IPS-NIHi7 (cell line): Measurements from ENCODE around the gene C19orf33.

ENCODE experiments used
- DNase-seq: peaks from one replicate; pipeline ENCODE4 v3.0.0; 2012; ENCODE audit warnings: mixed read lengths; ENCODE audit errors: extremely low spot score

The C19orf33 gene

DNA sequence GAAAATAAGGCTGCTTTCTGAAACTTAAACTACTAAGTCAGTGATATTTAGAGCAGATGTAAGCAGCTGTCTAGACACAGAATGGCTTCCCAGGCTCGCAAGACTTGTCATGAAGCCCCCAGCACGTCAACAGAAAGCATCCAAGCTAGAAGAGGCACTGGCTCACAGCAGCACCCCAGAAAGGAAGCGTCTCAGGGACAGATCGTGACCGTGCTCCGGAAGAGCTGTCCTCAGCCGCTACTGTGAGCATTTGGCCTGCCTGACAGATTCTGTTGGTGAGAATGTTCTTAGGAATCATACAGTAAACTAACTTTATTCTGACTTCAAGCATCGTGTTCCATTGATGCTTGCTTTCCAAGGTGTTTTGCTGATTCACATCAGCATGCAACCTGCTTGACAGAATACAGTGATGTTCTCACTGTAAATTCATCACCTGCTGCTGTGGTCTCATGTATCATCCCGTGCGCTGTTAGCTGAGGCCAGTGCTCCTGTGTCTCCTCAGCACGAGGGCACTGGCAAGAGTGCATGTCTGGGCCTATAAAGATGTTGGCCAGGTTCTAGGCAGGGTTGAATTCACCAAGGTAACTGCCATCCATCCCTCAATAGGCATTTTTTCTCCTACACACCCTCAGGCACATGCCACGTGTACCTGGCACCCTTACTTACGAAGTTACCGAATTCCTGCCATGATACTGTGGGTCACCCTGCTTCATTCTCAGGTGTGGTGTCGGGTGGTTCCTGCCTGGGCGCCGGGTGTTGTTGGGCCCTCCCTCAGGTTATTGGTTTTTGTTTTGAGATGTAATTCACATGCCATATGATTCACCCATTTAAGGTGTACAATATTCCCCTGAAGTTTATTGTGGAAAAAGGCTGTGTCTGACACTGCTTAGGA lies 23.8 kb upstream of the C19orf33 start:
- no peak for DNase-seq

DNA sequence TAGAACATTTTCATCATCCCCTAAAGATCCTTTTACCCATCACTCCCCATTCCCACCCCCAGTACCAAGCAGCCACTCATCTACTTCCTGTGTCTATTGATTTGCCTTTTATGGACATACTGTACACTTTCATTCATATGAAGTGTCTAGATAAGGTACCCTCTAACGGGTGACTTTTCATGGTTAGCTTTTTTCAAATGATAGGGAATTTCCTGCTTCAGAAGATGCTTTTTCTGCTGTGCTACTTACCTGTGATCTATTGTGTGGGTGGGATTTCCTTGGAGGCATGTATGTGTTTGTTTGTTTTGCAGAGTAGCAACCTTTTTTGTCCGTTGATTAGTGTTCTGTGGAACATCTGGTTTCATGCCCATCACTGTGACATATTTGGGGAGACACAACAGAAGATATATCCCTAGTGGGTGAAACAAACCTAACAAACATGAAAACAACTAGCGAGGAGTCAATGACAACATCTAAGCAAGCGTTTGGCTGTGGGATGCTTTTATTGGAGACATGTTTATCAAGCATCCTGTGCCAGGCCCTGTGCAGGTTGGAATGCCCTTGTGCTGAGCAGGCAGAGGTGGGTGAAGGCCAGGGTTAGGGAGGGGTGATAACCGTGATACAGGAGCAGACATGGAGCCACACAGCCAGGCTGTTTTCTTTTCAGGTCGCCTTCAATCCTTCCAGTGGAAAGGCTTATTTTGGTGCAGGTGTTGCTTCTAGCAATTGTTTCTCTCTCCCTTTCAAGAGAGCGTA lies 22.1 kb upstream of the C19orf33 start:
- DNase-seq = no peak

DNA sequence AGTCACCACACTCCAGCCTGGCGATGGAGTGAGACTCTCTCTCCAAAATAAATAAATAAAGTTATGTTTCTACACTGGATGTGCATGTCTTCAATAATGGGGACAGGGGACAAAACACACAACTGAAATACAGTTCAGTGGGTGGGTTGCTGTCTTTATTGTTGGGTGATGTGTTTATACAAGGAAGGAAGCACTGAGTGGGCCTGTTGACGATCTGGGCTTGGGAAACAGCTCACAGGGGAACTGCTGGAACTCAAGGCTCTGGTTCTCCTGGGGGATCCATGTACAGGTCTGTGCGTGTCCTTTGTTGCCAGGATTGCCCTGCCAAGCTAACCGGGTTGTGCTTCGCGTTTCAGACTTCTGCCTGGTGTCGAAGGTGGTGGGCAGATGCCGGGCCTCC lies 20.8 kb upstream of the C19orf33 start:
- no peak for DNase-seq

DNA sequence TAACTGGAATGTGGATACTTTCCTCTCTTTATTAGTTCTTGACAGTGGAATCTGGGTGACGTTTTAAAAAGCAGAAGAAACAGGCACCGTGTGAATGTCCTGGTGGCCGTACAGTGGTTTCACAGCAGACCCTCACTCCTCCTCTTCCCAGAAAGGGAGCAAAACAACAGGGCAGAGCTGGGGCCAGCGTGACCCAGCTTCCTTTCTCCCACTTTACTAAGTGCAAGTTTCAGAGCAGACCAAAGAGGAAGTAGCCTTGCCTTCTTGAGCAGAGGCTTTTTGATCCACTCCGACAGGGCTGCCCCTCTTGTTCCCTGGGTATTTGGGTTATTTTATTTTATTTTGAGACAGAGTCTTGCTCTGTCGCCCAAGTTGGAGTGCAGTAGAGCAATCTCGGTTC lies 19.6 kb upstream of the C19orf33 start:
- DNase-seq = no peak

DNA sequence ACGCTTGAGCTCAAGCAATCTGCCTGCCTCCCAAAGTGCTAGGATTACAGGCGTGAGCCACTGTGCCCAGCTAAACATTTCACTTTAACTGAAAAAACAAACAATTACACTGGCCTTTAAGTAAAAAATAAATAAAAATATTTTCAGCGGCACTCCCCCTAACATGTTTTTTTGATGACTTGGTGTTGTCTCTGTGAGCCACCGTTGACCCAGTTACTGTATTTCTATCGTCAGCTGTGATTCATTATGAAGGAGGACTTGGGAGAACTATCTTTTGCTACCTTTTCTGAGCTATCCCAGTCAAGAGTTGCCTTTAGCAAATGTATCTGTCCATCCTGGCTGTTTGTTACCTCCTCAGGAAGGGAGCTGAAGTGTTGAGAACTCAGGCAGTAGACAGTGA lies 18.5 kb upstream of the C19orf33 start:
- no peak for DNase-seq

DNA sequence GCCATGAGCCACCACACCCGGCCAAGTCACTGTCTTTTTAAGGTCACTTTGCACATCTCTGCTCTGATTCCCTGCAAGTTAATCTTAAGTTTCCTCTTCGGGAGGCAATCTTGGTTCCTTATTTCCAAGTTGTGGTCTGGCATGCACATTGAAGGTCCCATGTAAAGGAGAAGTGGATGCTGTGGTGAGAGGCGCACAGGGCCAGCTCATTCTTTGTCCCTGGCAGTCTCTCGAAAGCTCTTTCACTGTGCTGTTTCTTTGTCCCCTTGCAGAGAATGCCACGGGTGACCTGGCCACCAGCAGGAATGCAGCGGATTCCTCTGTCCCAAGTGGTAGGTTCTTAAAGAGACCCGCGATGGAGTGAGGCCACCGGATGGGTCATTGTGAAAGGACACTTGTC lies 16.4 kb upstream of the C19orf33 start:
- DNase-seq = no peak

DNA sequence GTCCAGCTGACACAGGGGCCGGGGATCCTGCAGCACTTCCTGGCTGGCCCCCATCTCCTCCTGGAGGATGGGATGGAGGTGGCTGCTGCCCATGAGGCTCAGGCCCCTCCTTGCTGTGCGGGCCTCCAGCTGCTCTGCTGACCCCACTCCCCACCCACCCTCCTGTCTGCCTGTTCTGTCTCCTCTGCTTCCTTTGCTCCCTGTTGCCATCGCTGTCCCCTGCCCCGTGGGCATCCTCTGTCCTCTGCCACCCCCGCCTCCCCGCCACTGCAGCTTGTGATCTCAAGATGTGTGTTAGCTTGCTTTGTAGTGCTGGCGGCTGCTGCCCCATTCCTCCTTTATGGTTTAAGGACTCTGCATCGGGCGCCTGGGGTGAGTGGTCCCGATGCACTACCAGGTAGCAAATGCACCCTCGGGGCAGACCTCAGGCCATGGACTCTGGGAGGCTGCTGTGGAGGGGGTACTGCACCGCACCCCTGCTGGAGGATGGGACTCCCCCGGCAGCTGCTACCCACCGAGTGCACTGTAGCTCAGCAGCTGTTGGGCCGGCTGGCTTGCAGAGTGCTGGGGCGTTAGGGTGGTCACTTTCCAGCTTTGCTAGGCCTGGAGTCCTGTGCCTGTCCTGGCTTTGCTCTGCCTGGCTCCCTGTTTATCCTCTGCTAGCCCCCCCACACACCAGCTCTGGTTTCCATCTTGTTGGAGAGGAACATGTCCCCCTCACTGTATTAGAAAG lies 15.8 kb upstream of the C19orf33 start:
- DNase-seq = no peak

DNA sequence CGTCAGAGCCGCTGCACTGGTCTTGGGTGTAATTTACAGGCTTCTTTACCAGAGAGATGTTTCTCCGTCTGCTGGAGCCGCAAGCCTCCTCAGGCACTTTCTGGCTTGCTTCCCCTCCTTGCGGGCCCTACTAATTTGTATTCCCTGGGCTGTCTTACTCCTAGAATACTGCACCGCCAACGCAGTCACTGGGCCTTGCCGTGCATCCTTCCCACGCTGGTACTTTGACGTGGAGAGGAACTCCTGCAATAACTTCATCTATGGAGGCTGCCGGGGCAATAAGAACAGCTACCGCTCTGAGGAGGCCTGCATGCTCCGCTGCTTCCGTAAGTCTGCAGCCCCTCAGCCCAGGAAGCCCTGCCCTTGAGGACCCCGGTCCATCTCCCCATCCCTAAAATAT lies 14.1 kb upstream of the C19orf33 start:
- DNase-seq = no peak

DNA sequence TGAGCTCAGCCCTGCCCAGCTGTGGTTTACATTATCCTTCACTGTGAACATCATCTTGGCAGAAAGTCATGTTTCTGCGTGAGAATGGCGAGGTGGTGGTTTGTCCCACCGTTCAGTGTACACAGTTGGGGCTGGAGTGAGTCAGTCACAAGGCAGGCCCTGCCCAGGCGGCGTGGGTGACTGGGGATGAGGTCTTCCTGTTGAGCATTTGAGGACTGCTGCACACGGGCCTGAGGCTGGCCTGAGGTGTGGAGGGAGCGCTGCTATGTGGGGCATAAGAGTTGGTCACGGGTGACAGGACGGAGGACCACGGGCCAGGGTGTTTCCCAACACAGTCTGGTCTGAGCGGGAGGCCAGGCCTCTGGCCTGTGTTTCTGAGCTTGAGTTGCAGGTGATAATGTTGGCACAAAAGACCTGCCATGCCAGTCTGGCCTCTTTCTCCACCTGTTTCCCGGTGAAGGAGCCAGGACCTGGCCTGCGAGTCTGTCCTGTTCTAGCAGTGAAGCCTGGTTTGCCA lies 13.4 kb upstream of the C19orf33 start:
- no peak for DNase-seq

DNA sequence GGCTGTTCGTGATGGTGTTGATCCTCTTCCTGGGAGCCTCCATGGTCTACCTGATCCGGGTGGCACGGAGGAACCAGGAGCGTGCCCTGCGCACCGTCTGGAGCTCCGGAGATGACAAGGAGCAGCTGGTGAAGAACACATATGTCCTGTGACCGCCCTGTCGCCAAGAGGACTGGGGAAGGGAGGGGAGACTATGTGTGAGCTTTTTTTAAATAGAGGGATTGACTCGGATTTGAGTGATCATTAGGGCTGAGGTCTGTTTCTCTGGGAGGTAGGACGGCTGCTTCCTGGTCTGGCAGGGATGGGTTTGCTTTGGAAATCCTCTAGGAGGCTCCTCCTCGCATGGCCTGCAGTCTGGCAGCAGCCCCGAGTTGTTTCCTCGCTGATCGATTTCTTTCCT lies 12.2 kb upstream of the C19orf33 start:
- DNase-seq = no peak

DNA sequence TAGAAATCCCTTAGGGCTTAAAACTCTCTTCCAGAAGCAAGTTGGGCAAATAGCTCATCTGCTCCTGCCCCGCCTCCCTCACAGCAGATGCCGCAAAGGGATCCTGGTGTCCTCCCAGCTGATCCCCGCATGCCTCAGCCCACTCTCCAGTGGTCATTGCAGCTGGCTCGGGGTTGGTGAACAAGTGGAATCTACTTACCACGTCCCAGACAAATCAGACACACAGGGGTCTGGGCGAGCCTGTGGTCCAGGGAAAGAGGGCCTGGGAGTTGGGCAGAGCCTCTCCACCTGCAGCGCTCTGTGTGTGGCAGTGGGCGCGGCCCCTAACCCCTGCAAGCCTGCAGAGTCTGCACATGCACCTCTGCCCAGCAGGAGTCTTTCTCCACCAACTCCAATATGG lies 10.8 kb upstream of the C19orf33 start:
- DNase-seq = no peak

DNA sequence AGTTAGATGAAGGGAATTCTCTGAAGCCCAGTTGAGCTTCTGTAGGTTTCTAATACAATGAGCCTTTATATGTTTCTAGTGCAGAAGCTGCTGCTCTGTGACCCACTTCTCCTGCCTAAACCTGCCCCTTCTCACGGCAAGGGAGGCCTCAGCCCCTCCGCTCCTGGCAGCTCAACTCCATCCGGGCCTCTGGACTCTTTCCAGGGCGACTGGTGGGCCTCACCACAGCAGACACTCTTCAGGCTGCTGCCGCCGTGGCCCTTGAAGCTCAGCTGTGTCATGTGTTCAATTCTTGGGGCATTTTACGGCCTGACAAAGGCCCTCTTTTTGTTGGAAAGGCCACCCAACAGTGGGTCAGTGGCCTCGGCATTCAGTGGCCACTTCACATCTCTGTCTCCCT lies 10.0 kb upstream of the C19orf33 start:
- DNase-seq = no peak

DNA sequence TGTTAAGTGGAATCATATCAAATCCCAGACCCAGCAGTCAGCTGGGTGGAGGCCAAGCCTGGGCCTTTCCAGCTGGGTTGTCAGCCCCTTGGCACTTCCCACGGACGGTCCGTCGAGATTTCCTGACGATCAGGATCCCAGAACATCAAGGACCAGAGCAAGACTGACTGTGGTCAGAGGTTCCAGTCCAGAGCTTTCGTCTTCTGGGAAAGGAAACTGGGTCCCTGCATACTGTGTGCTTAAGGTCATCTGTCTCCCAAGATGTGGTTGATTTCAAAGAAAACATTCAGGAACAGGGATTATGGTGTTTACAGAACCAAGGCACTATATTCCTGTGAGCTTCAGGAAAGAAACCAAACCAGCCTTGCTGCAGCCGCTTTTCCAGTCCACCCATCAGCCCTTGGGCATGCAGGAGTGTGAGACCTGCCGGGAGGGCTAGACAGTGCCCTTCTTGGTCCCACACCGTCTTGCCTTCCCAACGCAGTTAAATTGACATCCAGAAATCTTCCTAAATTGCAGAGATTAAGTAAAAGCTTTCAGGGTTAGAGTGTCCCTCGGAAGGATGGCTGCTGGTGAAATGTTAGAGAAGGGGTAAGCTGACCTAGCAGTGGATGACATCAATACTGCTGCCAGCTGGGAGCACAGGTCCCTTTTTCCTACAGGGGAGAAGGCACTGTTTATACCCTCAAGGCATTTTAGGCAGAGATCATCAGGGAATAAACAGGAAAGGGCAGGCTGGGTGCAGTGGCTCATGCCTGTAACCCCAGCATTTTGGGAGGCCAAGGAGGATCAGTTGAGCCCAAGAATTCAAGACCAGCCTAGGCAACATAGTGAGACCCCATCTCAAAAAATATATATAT lies 5.0 kb upstream of the C19orf33 start:
- DNase-seq = no peak

DNA sequence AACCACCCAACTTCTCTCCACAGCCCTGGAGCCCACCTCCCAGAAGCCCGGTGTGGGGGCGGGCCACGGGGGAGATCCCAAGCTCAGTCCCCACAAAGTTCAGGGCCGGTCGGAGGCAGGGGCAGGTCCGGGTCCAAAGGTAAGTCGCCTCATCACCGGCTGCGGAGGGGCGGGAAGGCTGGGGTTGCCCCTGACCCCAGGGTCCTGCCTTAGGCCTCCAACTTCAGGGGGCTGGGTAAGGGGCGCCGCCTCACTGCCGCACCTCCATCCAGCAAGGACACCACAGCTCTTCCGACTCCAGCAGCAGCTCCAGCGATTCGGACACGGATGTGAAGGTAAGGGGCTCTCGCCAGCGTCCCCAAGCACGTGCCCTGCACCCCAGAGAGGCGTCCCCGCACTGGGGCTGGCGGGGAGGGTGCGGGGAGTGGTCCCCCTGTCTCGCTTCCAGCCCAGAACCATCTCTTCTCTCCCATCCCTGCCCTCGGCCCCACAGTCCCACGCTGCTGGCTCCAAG lies 358 bp downstream of the C19orf33 start:
- DNase-seq = no peak

DNA sequence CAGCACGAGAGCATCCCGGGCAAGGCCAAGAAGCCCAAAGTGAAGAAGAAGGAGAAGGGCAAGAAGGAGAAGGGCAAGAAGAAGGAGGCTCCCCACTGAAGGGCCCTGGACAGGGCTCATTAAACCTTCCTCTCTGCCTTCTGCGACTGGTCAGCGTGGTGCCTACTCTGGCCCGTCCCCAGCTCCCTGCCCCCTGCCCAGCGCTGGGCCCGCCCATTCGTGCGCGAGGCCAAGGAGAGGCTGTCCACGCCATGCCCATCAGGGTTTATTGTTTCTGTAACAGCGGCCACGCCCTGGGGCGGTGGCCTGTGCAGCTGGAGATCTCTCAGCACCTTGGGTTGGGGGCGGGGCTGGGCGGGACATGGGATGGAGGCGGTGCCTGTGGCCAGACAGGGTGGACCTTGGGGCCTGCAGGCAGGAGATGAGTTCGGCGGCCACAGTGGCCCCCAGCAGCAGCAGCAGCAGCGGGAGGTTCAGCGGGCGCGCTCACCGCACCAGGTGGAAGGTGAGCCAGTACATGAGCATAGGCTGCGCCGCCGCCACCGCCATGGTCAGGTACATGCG lies 897 bp downstream of the C19orf33 start:
- DNase-seq = peak; percentile 96

DNA sequence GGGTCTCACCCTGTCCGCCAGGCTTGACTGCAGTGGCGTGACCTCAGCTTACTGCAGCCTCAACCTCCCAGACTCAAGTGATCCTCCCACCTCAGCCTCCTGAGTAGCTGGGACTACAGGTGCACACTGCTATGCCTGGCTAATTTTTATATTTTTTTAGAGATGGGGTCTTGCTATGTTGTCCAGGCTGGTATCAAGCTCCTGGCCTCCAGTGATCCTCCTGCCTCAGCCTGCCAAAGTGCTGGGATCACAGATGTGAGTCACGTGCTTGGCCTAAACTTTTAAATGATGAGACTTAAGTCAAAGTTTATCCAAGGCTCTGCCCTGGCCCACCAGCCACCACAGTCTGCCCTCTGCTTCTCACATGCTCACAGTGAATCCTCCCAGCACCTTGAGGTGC lies 2.2 kb downstream of the C19orf33 start:
- no peak for DNase-seq

DNA sequence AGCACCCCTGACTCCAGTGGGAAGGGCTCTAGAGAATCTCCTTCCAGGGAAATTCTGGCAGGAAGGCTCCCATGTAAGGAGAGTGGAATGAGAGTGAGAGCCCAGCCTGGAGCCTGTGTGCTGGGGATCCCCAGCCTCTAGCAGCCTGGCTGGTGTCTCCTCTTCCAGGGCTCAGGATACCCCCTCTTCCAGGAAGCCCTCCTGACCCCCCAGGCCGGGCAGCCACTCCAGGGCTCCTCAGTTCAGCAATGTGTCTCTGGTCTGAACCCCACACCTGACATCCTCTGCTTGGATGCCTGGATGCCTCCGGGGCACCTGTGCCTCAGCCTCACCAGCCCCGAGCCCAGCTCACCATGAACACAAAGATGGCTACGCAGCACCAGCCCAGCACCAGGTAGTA lies 3.0 kb downstream of the C19orf33 start:
- DNase-seq = no peak

DNA sequence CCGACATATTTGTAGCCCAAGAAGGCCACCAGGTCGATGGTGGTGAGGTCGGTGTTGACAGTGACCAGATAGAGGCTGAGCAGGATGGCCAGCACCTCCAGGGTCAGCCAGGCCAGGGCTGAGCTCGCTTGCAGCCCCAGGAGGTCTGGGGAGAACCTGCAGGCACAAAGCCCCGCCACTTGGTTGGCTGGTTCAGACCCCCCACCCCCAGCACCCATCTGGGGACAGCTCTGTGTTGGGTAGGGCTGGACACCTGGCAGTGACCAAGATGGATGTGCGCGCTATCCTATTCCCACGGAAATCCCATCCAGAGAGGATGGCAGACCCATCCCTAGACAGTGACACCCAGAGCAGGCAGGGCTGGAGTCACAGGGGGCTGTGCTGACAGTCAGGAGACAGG lies 3.5 kb downstream of the C19orf33 start:
- DNase-seq = no peak

DNA sequence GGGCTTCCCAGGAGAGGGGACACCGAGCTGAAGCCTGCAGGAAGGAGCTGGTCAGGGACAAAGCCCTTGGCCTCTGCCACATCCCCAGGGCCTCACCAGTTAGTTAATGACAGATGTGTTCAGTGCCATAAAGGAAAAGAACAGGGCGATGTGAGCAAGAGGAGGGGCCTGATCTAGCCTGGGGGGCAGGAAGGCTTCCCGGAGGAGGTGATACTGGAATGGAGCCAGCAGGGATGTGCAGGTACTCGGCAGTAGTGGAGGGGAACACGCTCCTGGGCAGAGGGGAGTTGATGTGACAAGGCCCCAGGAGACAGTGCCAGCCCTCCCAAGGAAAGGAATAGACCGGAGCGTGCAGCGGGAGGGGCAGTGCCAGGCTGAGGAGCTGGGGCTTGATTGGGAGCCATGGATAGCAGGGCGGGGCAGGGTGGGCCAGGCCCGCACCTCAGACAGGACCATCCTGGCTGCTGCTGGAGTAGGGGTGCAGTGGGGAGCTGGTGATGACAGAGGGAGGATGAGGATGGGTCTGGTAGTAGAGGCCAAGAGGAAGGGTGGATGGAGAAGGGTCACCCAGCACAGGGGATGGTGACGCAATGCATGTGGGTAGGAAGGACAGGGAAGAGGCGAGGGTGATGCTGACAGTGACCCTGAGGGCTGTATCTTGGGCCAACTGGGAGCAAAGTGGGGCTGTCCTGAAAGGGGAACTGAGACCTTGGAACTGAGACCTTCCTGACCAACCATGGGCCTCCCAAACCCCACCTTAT lies 4.1 kb downstream of the C19orf33 start:
- DNase-seq = no peak
